ENCODE data around the gene CLCN7.
"Not testable (repeated sequence)": the region's sequence is repeated elsewhere in the genome, so short reads cannot be mapped to it uniquely, and the experiment has no call there.

Gene CLCN7

DNA sequence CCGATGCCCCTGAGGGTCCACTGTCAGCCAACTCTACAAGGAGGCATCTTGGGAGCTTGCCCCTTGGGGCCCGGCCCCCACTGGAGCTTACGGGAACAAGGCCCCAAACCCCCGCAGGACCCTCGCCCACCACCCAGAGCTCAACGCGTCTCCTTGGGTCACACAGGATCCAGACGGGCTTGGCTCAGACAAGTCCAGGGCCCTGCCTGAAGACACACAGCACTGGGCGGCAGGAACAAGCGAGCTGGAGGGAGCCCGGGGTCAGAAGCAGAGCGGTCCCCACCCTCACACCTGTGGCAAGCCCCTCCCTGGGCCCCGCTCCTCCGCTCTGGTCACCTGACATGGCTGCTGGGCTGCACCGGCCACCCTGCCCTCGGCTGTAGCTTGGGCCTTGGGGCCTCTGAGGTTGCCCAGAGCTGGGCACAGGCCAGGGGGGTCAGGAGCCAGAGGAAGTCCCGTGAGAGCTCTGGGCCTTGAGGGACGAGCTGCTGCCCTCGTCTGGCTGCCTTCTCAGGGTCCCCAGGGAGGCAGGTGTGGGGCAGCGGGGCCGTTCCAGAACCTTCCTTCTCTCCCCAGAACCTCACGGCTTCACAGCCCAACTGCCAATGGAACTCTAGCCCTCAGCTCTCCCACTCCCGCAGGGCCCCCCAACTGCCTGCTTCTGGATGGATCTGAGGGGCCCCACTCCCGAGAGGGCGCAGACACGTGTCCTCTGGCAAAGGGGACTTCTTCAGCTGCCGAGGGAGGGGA is 30.7 kb downstream of the CLCN7 start, which contains the start of gene CCDC154:
TSS of gene CCDC154 (minus strand) at position 577 of the 750 bp plus-strand sequence. CDS start at position 343, 234 bp downstream.
- DNase-seq, result no peak

DNA sequence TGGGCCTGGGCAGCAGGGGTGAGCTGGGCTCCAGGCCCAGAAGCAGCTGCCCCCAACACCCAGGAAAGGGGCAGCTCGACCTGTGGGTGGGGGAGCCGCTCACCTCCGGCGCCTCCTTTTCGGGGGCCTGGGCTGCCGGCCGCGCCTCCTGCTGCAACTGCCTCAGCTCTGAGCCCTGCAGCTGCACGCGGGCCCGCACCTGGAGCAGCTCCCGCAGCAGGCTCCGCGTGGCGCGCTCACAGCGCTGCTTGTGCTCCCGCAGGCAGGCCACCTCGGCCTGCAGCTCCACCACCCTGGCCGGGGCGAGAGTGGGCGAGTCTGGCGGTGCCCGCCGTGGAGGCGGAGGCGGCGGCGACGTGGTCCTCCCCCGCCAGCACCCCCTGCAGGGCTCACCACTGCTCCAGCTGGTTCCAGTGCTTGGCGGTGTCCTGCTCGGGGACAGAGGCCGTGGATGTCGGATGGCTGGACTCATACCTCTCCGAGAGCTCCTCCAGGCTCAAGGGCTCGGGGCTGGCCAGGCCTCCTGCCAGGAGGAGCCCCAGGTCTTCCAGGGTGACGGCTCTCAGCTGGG is 31.3 kb downstream of the CLCN7 start:
- peak; percentile 7 for DNase-seq

DNA sequence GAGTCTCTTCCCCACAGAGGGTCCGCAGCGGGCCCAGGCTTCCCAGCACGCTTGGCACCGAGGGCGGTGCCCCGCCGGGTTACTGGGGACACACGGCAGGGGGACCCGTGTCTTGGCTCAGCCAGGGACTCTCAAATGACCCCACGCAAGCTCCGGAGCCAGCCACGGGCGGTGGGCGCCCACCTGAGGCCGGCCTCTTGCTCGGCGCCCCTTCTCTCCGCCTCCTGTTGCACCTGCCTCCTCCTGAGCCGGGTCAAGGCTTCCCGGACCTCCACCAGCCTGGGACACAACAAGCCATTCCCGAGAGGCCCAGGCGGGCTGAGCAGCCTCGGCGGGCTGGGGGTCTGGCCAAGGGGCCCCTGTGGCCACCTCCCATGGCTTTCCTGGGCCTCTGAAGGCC is 32.1 kb downstream of the CLCN7 start:
- DNase-seq, result no peak

DNA sequence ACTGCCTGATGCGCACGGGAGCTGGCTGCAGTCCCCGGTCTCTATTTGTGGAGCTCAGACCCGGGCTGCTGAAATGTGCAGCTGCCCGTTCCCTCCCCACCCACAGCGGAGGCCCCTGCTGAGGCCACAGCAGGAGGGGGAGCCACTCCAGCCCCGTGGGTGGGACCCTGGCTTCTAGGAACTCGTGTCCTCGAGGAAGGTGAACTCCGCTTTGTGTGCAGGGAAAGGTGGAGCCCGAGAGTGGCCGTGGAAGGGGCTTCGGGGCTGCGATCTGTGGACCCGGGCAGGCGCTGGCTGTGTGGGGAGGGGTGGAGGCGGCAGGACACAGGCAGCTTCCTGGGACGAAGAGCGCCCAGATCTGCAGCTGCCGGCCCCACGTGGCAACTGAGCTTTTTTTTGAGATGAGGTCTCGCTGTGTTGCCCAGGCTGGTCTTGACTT is 33.4 kb downstream of the CLCN7 start:
- no peak for DNase-seq

DNA sequence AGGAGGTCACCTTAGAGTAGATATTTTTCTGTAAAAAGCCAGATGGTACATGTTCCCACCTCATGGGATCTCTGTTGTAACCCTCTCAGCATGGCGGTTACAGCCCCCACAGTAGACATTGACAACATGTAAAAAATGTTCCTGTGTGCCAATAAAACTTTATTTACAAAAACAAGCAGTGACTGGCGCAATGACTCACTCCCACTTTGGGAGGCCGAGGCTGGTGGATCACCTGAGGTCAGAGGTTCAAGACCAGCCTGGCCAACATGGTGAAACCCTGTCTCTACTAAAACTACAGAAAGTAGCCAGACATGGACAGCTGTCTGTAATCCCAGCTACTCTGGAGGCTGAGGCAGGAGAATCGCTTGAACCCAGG is 35.1 kb downstream of the CLCN7 start:
- DNase-seq, result not testable (repeated sequence)

DNA sequence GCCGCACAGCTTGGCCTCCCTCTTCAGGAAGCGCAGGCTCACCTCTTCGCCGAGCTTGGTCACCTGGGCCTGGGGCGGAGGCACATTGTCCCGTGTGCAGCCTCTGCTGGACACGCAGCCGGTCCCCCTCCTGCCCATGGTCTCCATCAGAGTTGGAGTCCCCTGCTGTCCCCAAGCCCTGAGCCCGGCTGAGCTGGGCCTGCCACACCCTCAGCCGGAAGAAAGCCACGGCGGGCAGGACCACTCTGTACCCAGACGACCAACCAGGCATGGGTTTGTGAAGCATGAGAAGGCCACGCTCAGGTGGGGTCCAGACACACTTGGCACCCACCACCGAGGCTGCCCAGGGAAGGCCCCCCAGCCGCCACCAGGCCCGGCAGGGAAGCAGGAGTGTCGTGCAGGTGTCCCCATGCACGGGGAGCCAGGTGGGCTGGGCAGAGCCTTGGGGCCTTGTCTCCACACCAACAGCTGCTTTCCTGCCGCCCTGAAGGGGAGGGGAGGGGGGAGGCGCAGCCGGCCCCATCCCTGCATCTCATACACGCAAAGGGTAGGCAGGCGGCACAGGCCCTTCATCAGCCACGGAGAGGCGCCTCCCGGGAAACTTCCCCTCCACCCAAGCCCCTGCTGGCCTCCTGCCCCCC is 35.6 kb downstream of the CLCN7 start:
- DNase-seq, result peak; percentile 6

DNA sequence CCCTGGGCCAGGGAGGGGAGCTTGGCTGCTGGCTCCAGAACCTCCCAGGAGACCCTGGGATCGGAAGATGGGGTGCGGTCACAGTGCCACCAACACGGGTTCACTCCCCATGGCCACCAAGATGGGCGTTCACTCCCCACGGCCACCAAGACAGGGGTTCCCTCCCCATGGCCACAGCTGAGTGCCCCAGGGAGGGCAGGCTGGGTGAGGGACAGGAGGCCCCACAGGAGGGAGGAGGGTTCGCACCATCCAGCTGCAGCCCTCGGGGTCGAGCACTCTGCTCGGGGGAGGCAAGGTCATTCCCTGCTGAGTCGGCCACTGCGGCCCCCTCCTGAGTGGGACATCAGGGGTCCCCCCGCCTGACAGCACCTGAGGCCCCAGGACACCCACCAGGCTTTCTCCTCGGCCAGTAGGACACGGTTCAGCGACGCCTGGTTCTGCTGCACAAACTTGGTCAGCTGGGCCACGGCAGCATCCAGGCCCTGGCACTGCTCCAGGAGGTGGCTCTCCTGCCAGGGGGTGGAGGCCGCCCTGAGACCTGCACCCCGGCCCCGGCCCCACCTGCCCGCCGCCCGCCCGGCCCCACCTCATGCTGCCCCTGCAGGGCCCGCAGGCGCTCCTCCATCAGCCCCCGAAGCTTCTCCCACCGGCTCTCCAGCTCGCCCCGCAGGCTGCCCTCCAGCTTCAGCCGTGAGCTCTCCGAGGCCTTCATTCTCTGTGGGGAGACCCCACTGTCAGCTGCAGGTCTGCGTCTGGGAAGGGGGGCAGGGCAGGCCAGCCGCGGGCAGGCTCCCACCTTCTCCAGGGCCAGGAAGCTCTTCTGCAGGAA is 36.4 kb downstream of the CLCN7 start:
- DNase-seq, result no peak

DNA sequence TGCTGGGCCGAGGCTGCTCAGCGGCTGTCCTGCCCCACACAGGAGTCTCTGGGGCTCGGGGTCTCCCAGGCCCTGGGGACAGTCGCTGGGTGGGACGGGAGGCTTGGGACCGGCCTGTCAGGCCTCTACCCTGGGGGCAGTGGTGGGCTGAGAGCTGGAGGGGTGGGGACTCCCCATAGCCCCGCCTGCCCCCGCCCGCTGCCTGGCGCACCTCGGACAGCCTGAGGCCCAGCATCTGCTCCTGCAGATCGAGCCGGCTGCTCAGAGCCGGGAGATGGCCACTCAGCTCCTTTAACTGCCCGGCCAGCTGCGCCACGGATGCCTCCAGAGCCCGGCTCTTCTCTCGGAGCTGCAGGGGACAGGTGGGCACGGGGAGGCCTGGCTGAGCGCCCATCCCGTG is 37.2 kb downstream of the CLCN7 start:
- DNase-seq, result peak; percentile 52

DNA sequence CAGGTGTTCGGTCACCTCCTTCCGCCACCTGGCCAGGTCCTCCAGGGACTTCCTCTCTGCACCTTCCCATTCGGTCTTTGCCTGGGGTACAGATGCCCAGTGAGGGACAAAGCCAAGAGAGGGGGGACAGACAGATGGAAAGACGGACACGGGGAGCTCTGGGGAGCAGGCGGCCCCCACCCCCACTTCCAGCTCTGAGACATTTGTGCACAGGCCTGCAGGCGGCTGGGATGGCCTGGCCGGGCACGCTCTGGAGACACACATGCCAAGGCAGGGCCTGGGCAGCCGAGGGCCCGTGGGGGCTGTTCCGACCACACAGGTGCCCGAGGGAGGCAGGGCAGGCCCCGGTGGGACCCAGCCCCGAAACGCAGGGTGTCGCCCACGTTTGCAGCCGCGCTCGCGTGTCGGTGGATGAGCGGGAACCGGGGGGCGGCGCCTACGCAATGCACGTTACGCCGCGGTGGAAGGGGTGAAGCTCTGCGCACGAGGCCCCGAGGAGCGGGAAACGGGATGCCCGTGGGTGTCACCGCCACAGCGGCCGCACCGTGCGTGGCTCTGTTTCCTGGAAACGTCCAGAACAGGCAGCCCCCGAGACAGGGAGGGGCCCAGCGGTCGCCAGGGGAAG is 38.0 kb downstream of the CLCN7 start:
- DNase-seq, result no peak

DNA sequence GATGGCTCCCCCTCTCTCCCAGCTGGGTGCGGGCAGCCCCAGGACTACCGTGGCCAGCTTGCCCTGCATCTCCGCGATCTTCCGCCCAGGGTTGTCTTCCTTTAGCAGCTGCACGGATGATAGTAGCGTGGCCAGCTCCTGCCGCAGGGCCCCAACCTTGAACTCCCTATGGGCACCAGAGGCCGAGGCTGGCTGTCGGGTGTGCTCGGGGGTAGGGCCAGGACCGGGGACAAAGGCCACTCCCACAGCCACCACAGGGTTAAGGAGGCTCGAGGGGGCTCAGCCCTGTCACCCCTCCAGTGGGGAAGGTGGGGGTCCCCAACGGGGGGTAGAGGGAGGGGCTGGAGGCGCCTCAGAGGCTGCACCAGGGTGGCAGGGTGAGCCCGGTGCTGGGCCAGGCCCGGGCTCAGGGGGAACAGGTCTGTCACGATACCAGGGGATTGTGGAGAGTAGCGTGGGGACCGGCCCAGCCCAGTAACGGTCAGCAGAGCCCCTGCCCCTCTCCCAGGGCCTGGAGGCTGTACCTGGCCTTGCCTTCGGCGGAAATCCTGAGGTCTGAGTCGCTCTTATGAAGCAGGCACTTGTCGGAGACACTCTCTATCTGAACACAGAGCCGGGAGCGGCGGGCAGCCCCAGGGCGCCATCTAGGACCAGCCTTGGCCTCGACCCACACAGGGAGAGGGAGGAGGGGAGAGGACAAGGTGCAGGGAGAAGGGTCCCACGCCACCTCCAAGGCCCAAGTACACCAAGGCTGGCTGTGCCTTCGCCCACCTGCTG is 38.7 kb downstream of the CLCN7 start:
- peak; percentile 12 for DNase-seq

DNA sequence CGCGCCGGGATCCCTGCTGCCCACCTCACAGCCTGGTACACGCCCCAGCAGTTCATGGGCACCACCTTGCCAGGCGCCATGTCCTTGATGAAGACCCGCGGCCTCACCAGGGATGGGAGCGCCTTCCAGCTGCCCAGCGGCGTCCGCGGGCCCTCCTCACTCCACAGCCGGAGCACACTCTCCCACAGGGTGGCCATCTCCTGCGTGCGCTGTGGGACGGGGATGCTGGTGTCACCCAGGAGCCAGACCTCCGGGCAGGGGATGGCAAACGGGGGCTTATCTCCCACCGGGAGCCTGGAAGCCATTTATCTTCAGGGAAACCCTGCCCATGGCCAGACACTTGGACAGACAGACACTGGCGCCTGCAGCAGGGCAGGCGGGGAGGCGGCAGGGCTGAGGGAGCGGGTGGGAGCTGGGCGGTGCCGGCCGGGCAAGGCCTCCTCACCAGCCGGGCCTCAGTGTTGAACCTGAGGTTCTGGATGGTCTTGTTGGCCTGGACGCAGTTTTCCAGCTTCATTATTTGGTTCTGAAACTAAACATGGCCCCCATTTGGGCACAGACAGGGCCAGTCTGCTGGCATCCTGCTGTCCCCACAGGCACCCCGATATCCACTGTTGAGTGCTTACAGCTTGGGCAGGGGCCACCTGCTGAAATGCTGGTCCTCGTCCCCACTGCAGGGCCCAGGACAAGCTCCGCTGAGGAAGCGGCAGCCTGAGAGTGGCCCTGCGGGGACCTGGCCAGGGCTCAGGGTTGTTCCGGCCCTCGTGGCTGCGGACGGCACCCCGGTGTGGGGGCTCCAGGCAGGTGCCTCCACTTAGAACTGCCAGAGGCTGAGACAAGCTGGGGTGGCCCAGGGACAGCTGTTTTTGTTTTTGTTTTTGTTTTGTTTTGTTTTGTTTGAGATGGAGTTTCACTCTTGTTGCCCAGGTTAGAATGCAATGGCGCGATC is 39.9 kb downstream of the CLCN7 start:
- no peak for DNase-seq

DNA sequence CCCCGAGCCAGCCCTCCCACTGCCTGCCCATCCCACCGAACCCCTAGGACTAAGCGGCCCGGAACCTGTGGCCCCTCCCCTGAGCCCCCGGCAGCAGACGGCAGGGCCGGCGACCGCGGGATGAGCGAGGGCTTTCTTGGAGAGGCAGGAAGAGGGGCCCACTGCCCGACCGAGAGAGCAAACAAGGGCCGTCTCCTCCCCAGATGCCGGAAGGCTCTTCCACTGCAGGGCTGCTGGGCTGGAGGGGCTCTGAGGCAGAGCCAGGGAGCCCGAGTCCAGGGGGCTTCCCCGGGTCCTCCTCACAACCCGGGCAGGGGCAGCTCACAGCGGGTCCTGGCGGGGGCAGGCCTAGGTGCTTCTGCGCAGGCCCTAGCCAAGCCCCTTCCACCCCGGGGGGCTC is 41.1 kb downstream of the CLCN7 start:
- peak; percentile 6 for DNase-seq

DNA sequence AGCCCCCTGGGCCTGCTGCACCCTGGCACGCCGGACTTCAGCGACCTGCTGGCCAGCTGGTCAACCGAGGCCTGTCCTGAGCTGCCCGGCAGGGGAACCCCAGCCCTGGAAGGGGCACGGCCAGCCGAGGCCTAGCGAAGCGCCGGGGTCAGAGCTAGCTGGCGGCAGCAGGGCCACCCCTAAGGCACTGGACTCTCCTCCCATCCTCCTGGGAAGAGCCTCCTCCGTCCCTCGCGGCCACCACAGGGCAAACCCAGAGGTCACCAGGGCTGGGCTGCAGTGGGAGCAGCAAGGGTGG is 41.6 kb downstream of the CLCN7 start:
- no peak for DNase-seq

DNA sequence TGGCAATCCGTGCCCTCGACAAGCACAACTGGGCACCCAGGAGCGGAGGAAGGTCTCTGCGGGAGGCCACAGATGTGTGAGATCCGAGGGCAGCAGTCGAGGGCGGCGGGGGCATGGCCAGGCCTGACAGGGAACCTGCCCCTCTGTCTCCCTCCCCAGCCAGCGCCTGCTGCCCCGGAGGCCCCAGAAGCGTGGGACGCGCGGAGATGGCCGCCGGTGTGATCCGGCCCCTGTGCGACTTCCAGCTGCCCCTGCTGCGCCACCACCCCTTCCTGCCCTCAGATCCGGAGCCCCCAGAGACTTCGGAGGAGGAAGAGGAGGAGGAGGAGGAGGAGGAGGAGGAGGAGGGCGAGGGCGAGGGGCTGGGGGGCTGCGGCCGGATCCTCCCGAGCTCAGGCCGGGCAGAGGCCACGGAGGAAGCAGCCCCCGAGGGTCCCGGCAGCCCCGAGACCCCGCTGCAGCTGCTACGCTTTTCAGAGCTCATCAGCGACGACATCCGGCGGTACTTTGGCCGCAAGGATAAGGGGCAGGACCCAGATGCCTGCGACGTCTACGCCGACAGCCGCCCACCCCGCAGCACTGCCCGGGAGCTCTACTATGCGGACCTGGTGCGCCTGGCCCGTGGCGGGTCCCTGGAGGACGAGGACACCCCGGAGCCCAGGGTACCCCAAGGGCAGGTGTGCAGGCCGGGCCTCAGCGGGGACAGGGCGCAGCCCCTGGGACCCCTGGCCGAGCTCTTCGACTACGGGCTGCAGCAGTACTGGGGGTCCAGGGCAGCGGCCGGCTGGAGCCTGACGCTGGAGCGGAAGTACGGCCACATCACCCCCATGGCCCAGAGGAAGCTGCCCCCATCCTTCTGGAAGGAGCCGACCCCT is 42.2 kb downstream of the CLCN7 start:
- DNase-seq, result peak; percentile 17

DNA sequence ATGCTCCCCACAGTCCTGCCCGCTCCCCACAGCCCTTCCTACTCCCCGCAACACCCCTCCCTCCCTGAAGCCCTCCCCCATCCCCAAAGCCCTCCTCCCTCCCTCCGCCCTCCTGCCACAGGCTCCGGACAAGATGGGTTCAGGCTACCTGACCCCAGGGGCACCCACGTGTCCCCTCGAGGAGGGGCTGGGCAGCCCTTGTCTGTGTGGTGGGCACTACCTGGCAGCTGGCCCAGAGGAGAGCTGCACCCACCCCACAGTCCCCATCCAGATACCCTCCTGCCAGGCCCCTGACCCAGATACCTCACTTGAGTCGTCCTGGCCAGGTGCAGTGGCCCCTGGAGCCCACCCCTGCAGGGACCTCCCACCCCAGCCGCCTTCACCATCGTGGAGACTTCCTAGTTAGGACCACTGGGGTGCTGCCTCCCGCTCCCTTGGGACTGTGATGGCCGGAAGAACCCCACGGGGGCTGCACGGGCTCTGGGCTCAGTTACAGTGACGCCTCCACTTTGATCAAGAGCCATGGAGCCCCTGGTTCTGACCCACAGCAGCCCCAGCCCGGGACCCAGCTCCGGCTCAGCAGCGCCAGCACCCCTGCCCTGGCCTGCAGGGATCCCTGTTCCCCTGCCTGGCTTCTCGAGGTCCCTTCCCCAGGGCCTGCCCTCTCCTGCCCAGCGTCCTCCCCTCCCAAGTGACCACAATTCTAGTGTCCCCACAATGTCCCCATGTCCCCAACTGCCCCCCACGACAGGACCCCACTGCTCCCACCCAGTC is 43.1 kb downstream of the CLCN7 start:
- peak; percentile 13 for DNase-seq

DNA sequence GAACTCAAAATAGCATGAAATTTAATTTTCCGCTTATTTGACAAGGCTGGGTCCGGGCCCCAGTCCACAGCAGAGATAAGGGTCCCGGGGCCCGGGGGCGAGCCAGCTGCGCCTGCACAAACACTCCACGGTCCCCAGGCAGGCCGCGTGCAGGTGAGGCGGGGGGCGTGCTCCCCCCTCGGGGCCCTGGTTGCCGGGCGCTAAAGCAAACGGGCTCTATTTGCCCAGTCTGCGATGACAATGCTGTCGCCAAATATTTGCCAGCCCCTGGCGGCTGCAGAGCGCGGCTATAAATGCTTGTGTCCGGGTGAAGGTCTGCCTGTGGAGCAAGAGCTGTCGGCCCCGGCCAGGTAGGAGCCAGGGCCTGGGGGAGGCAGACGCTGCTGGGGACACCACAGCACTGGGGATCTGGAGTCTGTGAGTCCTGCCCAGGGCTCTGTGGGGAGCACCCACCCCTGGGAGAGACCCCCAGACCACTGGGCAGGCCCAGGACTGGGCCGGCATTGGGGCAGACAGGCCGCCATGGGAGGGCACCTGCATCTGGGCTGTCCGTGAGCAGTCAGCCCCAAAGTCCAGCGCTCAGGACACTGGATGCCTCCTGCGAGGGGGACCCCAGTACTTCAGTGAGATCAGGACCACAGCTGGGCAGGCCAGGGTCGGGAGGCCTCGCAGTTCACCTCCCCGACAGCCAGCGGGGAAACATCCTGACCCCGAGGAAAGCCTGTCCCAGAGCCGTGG is 43.9 kb downstream of the CLCN7 start, which contains the start of gene PERCC1:
TSS of gene PERCC1 (plus strand) at position 320 of the 738 bp plus-strand sequence. CDS start 1,516 bp downstream, outside the sequence.
- DNase-seq, result peak; percentile 94

DNA sequence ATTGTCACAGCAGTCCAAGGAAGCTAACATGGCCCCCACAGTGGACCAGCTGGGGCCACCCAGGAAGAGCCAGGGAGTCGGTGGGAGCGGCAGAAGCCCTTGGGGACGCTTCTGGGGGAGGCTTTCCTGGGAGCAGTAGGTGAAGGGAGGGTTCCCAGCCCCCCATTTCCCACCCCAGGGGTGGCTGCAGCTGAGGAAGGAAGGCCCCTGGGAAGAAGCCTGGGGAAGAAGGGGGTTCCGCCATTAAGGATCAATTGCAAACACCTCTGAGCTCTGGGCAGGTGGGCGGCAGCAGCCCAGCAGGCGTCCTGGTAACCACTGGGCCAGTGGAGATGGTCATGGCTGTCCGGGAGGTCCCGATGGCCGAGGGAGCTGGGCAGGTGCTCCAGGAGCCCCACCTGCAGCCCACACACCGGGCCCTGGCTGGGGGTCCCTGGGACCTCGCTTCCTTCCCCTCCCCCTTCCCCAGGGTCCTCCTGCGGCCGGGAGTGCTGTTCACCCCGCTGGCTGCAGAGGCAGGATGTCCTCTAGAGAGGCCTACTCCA is 44.5 kb downstream of the CLCN7 start:
- DNase-seq, result no peak

DNA sequence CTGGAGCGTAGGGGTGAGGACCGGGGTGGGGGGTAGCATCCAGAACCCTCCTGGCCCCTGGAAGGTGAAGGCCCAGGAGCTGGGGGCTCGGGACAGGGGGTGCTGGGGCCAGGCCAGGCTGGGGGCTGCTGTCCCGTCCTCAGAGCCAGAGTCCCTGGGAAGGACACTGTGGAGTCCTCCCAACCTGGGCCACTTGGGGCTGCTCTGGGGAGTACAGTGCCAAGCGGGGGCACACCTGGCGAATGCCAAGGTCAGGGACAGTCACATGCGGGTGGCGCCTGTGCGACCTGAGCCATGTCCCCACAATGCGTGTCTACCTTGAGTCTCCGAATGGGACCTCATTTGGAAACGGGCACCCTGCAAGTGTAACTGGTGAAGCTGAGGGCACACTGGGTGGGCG is 45.2 kb downstream of the CLCN7 start:
- DNase-seq, result no peak
